NCI-H446 treated with DMSO at 0.1 percent for 48 hours (cell line): Measurements from ENCODE around the gene TLX2.

Experiments used
- DNase-seq: peaks from one replicate; lab custom pipeline; 2025; lab: John Stamatoyannopoulos, UW

Gene TLX2

GRCh38 chr2:74532222-74532621 lies 18.0 kb downstream of the TLX2 start:
- DNase-seq: peak; percentile 8

GRCh38 chr2:74533464-74533863 lies 19.2 kb downstream of the TLX2 start:
- no peak for DNase-seq

- DNase-seq: no peak
Measured at GRCh38 chr2:74534411-74534810, 20.2 kb downstream of the TLX2 start.

- DNase-seq: no peak
Measured at GRCh38 chr2:74535440-74535965, 21.3 kb downstream of the TLX2 start.

- DNase-seq: no peak
Measured at GRCh38 chr2:74536166-74536950, 22.1 kb downstream of the TLX2 start.

GRCh38 chr2:74537140-74537539 lies 22.9 kb downstream of the TLX2 start:
- DNase-seq: no peak

GRCh38 chr2:74538881-74539339 lies 24.7 kb downstream of the TLX2 start:
- DNase-seq: no peak

GRCh38 chr2:74540291-74540690 lies 26.0 kb downstream of the TLX2 start:
- DNase-seq: no peak

- no peak for DNase-seq
Measured at GRCh38 chr2:74542978-74543377, 28.7 kb downstream of the TLX2 start.

- no peak for DNase-seq
Measured at GRCh38 chr2:74544634-74545033, 30.4 kb downstream of the TLX2 start.

- no peak for DNase-seq
Measured at GRCh38 chr2:74546004-74546403, 31.8 kb downstream of the TLX2 start.

GRCh38 chr2:74548285-74548899 lies 34.1 kb downstream of the TLX2 start:
- peak; percentile 22 for DNase-seq

GRCh38 chr2:74548900-74549826 lies 34.9 kb downstream of the TLX2 start:
- no peak for DNase-seq

GRCh38 chr2:74550231-74550630 lies 36.0 kb downstream of the TLX2 start:
- no peak for DNase-seq

GRCh38 chr2:74551530-74551929 lies 37.3 kb downstream of the TLX2 start:
- DNase-seq: no peak

- DNase-seq: no peak
Measured at GRCh38 chr2:74551942-74552913, 38.0 kb downstream of the TLX2 start.

GRCh38 chr2:74552914-74553811 lies 38.9 kb downstream of the TLX2 start:
- DNase-seq: no peak

GRCh38 chr2:74553892-74554819 lies 39.9 kb downstream of the TLX2 start, which contains the start of the genes DOK1 and LOXL3:
Gene DOK1, plus strand, starts transcription at chr2:74554720. Its CDS starts 35 bp downstream, at chr2:74554755.
Gene LOXL3, minus strand, starts transcription at chr2:74553942. Its CDS starts 1,308 bp downstream, at chr2:74552634.
- peak; percentile 25 for DNase-seq
